ENCODE data around the gene DNAJC18. TPM values are rescaled to one million over a fixed set of nuclear protein-coding genes. Genes with fewer than 3 reads are reported as not detected.

DNAJC18 gene
- total and polyA plus RNA-seq, 2 experiments from 2014 or later = 13.4 to 18.9 TPM

DNA sequence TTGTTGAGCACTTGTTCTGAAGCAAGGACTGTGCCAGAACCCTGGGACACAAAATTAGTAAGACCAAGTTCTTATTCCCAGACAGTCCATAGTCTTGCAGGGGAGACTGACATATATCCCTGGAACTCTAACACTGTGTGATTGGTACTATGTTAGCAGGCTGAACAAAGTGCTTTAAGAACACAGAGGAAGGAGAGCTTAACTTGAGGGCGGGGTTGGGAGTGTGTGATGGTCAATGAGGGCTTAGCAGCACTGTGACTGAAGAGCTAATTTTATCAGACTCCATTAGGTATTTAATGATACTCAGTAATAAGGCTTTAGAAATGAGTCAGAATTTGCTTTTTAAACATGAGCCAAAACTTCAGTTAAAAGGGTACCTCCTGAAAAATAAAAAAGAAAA, 20.5 kb downstream of the DNAJC18 start:
- Histone ChIP-seq H3K27ac (ENCODE audit: low read depth) (no peak overlapping the region), H3K4me2 (no peak overlapping the region), H3K9me2 (ENCODE audit: insufficient read depth) (no peaks in the 10 kb centered on the region), H3K36me3 (ENCODE audit: insufficient read depth) (peaks cover 4% of the 10 kb centered on the region; the same call in 1 of the 2 replicates), H3F3A (replicated peaks; ENCODE audit: low read depth) (peaks cover 3% of the 10 kb centered on the region; the same call in 1 of the 2 replicates), H4K20me1 (replicated peaks; ENCODE audit: insufficient read depth) (no peaks in the 10 kb centered on the region), H2AFZ (no peak overlapping the region), H3K27me3 (ENCODE audit: insufficient read depth) (no peaks in the 10 kb centered on the region), H3K4me3 (no peak overlapping the region), H3K4me1 (ENCODE audit: insufficient read depth) (no peaks in the 10 kb centered on the region), H3K79me2 (replicated peaks; ENCODE audit: insufficient read depth) (no peaks in the 10 kb centered on the region)
- Mint-ChIP-seq H3K4me3 (no peak overlapping the region), H3K27me3 (ENCODE audit: insufficient read depth, low read depth, poor library complexity) (peaks cover 2% of the 10 kb centered on the region), H3K9me3 (no peaks in the 10 kb centered on the region), H3K36me3 (ENCODE audit: low read depth) (peaks cover 25% of the 10 kb centered on the region; the same call in 2 of the 3 replicates), H3K4me1 (peaks cover 15% of the 10 kb centered on the region), H3K27ac (no peak overlapping the region)
- DNase-seq (ENCODE audit: low spot score) = no peak
- ATAC-seq = no peak
- TF ChIP-seq, protein P1, sequence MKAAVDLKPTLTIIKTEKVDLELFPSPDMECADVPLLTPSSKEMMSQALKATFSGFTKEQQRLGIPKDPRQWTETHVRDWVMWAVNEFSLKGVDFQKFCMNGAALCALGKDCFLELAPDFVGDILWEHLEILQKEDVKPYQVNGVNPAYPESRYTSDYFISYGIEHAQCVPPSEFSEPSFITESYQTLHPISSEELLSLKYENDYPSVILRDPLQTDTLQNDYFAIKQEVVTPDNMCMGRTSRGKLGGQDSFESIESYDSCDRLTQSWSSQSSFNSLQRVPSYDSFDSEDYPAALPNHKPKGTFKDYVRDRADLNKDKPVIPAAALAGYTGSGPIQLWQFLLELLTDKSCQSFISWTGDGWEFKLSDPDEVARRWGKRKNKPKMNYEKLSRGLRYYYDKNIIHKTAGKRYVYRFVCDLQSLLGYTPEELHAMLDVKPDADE (IDR thresholded peaks at IDR 0.05) = no peak
- TF ChIP-seq, protein P2, sequence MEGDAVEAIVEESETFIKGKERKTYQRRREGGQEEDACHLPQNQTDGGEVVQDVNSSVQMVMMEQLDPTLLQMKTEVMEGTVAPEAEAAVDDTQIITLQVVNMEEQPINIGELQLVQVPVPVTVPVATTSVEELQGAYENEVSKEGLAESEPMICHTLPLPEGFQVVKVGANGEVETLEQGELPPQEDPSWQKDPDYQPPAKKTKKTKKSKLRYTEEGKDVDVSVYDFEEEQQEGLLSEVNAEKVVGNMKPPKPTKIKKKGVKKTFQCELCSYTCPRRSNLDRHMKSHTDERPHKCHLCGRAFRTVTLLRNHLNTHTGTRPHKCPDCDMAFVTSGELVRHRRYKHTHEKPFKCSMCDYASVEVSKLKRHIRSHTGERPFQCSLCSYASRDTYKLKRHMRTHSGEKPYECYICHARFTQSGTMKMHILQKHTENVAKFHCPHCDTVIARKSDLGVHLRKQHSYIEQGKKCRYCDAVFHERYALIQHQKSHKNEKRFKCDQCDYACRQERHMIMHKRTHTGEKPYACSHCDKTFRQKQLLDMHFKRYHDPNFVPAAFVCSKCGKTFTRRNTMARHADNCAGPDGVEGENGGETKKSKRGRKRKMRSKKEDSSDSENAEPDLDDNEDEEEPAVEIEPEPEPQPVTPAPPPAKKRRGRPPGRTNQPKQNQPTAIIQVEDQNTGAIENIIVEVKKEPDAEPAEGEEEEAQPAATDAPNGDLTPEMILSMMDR (conservative IDR thresholded peaks at IDR 0.05; ENCODE audit: low read depth in 2 of 2) = no peak
- TF ChIP-seq ZNF114 (CRISPR knock-in tag; IDR thresholded peaks at IDR 0.05) (no peak), ZNF331 (CRISPR knock-in tag; IDR thresholded peaks at IDR 0.05; ENCODE audit: low read depth) (no peak), EZH2phosphoT487 (IDR thresholded peaks at IDR 0.05; ENCODE audit: unreplicated experiment) (no peak), JUNB (IDR thresholded peaks at IDR 0.05; ENCODE audit: unreplicated experiment) (no peak), POLR2AphosphoS5 (IDR thresholded peaks at IDR 0.05; ENCODE audit: low read depth) (no peak), EZH2 (IDR thresholded peaks at IDR 0.05; ENCODE audit: low read depth, unreplicated experiment) (no peak)
- TF ChIP-seq, protein P3, sequence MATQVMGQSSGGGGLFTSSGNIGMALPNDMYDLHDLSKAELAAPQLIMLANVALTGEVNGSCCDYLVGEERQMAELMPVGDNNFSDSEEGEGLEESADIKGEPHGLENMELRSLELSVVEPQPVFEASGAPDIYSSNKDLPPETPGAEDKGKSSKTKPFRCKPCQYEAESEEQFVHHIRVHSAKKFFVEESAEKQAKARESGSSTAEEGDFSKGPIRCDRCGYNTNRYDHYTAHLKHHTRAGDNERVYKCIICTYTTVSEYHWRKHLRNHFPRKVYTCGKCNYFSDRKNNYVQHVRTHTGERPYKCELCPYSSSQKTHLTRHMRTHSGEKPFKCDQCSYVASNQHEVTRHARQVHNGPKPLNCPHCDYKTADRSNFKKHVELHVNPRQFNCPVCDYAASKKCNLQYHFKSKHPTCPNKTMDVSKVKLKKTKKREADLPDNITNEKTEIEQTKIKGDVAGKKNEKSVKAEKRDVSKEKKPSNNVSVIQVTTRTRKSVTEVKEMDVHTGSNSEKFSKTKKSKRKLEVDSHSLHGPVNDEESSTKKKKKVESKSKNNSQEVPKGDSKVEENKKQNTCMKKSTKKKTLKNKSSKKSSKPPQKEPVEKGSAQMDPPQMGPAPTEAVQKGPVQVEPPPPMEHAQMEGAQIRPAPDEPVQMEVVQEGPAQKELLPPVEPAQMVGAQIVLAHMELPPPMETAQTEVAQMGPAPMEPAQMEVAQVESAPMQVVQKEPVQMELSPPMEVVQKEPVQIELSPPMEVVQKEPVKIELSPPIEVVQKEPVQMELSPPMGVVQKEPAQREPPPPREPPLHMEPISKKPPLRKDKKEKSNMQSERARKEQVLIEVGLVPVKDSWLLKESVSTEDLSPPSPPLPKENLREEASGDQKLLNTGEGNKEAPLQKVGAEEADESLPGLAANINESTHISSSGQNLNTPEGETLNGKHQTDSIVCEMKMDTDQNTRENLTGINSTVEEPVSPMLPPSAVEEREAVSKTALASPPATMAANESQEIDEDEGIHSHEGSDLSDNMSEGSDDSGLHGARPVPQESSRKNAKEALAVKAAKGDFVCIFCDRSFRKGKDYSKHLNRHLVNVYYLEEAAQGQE (IDR thresholded peaks at IDR 0.05; ENCODE audit: unreplicated experiment) = no peak
- TF ChIP-seq, protein P4, sequence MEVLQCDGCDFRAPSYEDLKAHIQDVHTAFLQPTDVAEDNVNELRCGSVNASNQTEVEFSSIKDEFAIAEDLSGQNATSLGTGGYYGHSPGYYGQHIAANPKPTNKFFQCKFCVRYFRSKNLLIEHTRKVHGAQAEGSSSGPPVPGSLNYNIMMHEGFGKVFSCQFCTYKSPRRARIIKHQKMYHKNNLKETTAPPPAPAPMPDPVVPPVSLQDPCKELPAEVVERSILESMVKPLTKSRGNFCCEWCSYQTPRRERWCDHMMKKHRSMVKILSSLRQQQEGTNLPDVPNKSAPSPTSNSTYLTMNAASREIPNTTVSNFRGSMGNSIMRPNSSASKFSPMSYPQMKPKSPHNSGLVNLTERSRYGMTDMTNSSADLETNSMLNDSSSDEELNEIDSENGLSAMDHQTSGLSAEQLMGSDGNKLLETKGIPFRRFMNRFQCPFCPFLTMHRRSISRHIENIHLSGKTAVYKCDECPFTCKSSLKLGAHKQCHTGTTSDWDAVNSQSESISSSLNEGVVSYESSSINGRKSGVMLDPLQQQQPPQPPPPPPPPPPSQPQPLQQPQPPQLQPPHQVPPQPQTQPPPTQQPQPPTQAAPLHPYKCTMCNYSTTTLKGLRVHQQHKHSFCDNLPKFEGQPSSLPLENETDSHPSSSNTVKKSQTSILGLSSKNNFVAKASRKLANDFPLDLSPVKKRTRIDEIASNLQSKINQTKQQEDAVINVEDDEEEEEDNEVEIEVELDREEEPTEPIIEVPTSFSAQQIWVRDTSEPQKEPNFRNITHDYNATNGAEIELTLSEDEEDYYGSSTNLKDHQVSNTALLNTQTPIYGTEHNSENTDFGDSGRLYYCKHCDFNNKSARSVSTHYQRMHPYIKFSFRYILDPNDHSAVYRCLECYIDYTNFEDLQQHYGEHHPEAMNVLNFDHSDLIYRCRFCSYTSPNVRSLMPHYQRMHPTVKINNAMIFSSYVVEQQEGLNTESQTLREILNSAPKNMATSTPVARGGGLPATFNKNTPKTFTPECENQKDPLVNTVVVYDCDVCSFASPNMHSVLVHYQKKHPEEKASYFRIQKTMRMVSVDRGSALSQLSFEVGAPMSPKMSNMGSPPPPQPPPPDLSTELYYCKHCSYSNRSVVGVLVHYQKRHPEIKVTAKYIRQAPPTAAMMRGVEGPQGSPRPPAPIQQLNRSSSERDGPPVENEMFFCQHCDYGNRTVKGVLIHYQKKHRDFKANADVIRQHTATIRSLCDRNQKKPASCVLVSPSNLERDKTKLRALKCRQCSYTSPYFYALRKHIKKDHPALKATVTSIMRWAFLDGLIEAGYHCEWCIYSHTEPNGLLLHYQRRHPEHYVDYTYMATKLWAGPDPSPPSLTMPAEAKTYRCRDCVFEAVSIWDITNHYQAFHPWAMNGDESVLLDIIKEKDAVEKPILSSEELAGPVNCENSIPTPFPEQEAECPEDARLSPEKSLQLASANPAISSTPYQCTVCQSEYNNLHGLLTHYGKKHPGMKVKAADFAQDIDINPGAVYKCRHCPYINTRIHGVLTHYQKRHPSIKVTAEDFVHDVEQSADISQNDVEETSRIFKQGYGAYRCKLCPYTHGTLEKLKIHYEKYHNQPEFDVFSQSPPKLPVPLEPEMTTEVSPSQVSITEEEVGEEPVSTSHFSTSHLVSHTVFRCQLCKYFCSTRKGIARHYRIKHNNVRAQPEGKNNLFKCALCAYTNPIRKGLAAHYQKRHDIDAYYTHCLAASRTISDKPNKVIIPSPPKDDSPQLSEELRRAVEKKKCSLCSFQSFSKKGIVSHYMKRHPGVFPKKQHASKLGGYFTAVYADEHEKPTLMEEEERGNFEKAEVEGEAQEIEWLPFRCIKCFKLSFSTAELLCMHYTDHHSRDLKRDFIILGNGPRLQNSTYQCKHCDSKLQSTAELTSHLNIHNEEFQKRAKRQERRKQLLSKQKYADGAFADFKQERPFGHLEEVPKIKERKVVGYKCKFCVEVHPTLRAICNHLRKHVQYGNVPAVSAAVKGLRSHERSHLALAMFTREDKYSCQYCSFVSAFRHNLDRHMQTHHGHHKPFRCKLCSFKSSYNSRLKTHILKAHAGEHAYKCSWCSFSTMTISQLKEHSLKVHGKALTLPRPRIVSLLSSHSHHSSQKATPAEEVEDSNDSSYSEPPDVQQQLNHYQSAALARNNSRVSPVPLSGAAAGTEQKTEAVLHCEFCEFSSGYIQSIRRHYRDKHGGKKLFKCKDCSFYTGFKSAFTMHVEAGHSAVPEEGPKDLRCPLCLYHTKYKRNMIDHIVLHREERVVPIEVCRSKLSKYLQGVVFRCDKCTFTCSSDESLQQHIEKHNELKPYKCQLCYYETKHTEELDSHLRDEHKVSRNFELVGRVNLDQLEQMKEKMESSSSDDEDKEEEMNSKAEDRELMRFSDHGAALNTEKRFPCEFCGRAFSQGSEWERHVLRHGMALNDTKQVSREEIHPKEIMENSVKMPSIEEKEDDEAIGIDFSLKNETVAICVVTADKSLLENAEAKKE (CRISPR knock-in tag; IDR thresholded peaks at IDR 0.05) = no peak
